ENCODE data around the gene SREBF1. TPM values are rescaled to one million over a fixed set of nuclear protein-coding genes. Genes with fewer than 3 reads are reported as not detected.

The SREBF1 gene
- total and polyA plus RNA-seq, 4 donors: 27.5 to 71.8 (median 45.8) TPM

- H3K27me3 ChIP-seq (ENCODE audit: control insufficient read depth, insufficient read depth, low read length): no peaks in the 10 kb centered on the region
- no peak overlapping the region for H3K27ac ChIP-seq (ENCODE audit: low read depth, low read length)
- H3K36me3 ChIP-seq (ENCODE audit: control insufficient read depth, insufficient read depth, low read length): peaks cover 54% of the 10 kb centered on the region
- WGBS (ENCODE audit: insufficient coverage): 80% methylated on average over 8 of the region's 10 CpGs
- H3K4me1 ChIP-seq (ENCODE audit: control insufficient read depth, insufficient read depth, low read length): peaks cover 97% of the 10 kb centered on the region
- H3K4me3 ChIP-seq (ENCODE audit: low read depth, low read length): no peak overlapping the region
- H3K9me3 ChIP-seq (ENCODE audit: control insufficient read depth, insufficient read depth, low read length): no peaks in the 10 kb centered on the region
- DNase-seq (ENCODE audit: low read depth in 4 of 6, low spot score in 6 of 6): no peak
Measured at GRCh38 chr17:17820046-17820445, 16.7 kb downstream of the SREBF1 start.

GRCh38 chr17:17819561-17819995, 17.2 kb downstream of the SREBF1 start:
- peaks cover 97% of the 10 kb centered on the region for H3K4me1 ChIP-seq (ENCODE audit: control insufficient read depth, insufficient read depth, low read length)
- no peaks in the 10 kb centered on the region for H3K27me3 ChIP-seq (ENCODE audit: control insufficient read depth, insufficient read depth, low read length)
- H3K36me3 ChIP-seq (ENCODE audit: control insufficient read depth, insufficient read depth, low read length): peaks cover 58% of the 10 kb centered on the region
- WGBS (ENCODE audit: insufficient coverage): 69% methylated on average over 12 of the region's 12 CpGs
- H3K27ac ChIP-seq (ENCODE audit: low read depth, low read length): no peak overlapping the region
- no peak overlapping the region for H3K4me3 ChIP-seq (ENCODE audit: low read depth, low read length)
- DNase-seq (ENCODE audit: low read depth in 4 of 6, low spot score in 6 of 6): peak in 2 of 6 donors; percentile 45 to 62
- H3K9me3 ChIP-seq (ENCODE audit: control insufficient read depth, insufficient read depth, low read length): no peaks in the 10 kb centered on the region

GRCh38 chr17:17819111-17819510, 17.7 kb downstream of the SREBF1 start:
- DNase-seq (ENCODE audit: low read depth in 4 of 6, low spot score in 6 of 6): no peak
- Histone ChIP-seq H3K36me3 (ENCODE audit: control insufficient read depth, insufficient read depth, low read length) (peaks cover 61% of the 10 kb centered on the region), H3K27ac (ENCODE audit: low read depth, low read length) (no peak overlapping the region), H3K4me3 (ENCODE audit: low read depth, low read length) (no peak overlapping the region), H3K27me3 (ENCODE audit: control insufficient read depth, insufficient read depth, low read length) (no peaks in the 10 kb centered on the region), H3K9me3 (ENCODE audit: control insufficient read depth, insufficient read depth, low read length) (no peaks in the 10 kb centered on the region), H3K4me1 (ENCODE audit: control insufficient read depth, insufficient read depth, low read length) (peaks cover 97% of the 10 kb centered on the region)
- WGBS (ENCODE audit: insufficient coverage): 53% methylated on average over 10 of the region's 12 CpGs

GRCh38 chr17:17818088-17818526, 18.7 kb downstream of the SREBF1 start:
- WGBS (ENCODE audit: insufficient coverage): 74% methylated on average over 9 of the region's 10 CpGs
- peaks cover 71% of the 10 kb centered on the region for H3K36me3 ChIP-seq (ENCODE audit: control insufficient read depth, insufficient read depth, low read length)
- no peaks in the 10 kb centered on the region for H3K27me3 ChIP-seq (ENCODE audit: control insufficient read depth, insufficient read depth, low read length)
- H3K9me3 ChIP-seq (ENCODE audit: control insufficient read depth, insufficient read depth, low read length): no peaks in the 10 kb centered on the region
- peaks cover 91% of the 10 kb centered on the region for H3K4me1 ChIP-seq (ENCODE audit: control insufficient read depth, insufficient read depth, low read length)
- no peak overlapping the region for H3K4me3 ChIP-seq (ENCODE audit: low read depth, low read length)
- no peak for DNase-seq (ENCODE audit: low read depth in 4 of 6, low spot score in 6 of 6)
- no peak overlapping the region for H3K27ac ChIP-seq (ENCODE audit: low read depth, low read length)

DNA sequence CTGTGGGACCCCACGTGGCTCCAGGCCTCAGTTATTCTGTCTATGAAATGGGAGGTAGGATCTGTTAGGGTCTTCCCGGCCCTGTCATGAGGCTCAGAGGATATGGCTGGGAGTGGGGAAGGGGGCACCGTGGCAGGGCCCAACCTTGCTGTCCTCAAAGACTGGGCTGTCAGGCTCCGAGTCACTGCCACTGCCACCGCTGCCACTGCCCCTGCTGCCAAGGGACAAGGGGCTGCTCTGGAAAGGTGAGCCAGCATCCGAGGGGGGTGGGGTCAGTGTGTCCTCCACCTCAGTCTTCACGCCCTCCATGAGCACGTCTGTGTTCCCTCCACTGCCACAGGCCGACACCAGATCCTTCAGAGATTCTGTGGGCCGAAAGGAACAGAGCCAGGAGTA, 19.2 kb downstream of the SREBF1 start:
- peaks cover 86% of the 10 kb centered on the region for H3K4me1 ChIP-seq (ENCODE audit: control insufficient read depth, insufficient read depth, low read length)
- no peaks in the 10 kb centered on the region for H3K27me3 ChIP-seq (ENCODE audit: control insufficient read depth, insufficient read depth, low read length)
- DNase-seq (ENCODE audit: low read depth in 4 of 6, low spot score in 6 of 6): no peak
- peaks cover 77% of the 10 kb centered on the region for H3K36me3 ChIP-seq (ENCODE audit: control insufficient read depth, insufficient read depth, low read length)
- H3K4me3 ChIP-seq (ENCODE audit: low read depth, low read length): no peak overlapping the region
- H3K27ac ChIP-seq (ENCODE audit: low read depth, low read length): no peak overlapping the region
- no peaks in the 10 kb centered on the region for H3K9me3 ChIP-seq (ENCODE audit: control insufficient read depth, insufficient read depth, low read length)
- WGBS (ENCODE audit: insufficient coverage): 86% methylated on average over 10 of the region's 10 CpGs

- Histone ChIP-seq H3K27me3 (ENCODE audit: control insufficient read depth, insufficient read depth, low read length) (no peaks in the 10 kb centered on the region), H3K36me3 (ENCODE audit: control insufficient read depth, insufficient read depth, low read length) (peaks cover 82% of the 10 kb centered on the region), H3K27ac (ENCODE audit: low read depth, low read length) (no peak overlapping the region), H3K4me1 (ENCODE audit: control insufficient read depth, insufficient read depth, low read length) (peaks cover 85% of the 10 kb centered on the region), H3K9me3 (ENCODE audit: control insufficient read depth, insufficient read depth, low read length) (no peaks in the 10 kb centered on the region), H3K4me3 (ENCODE audit: low read depth, low read length) (no peak overlapping the region)
- WGBS (ENCODE audit: insufficient coverage): 82% methylated on average over 24 of the region's 24 CpGs
- DNase-seq (ENCODE audit: low read depth in 4 of 6, low spot score in 6 of 6): no peak
Measured at GRCh38 chr17:17816831-17817551, 19.8 kb downstream of the SREBF1 start.

DNA sequence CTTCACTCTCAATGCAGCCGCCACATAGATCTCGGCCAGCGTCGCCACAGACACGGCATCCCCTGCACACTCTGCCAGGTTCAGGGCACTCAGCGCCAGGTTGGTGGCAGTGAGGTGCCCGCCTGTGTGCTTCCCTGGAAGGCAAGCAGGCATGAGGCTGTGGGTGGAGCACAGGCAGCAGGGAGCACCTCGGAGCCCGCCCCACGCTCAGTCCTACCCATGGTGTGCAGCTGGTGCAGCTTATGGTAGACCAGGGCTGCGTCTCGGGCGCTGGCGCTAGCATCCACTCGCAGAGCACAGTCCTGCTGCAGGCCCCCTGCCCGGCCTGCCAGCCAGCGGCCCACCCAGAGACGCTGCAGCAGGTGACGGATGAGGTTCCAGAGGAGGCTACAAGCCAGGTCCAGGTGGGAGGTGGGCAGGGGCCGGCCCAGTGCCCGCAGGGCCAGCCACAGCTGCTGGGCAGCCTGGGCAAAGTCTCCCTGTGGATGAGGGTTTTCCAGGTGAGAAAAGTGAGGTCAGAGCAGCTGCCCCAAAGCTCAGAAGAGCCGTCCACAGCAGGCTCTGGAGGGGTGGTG, 20.5 kb downstream of the SREBF1 start:
- no peaks in the 10 kb centered on the region for H3K9me3 ChIP-seq (ENCODE audit: control insufficient read depth, insufficient read depth, low read length)
- DNase-seq (ENCODE audit: low read depth in 4 of 6, low spot score in 6 of 6): peak in 1 of 6 donors; percentile 52

DNA sequence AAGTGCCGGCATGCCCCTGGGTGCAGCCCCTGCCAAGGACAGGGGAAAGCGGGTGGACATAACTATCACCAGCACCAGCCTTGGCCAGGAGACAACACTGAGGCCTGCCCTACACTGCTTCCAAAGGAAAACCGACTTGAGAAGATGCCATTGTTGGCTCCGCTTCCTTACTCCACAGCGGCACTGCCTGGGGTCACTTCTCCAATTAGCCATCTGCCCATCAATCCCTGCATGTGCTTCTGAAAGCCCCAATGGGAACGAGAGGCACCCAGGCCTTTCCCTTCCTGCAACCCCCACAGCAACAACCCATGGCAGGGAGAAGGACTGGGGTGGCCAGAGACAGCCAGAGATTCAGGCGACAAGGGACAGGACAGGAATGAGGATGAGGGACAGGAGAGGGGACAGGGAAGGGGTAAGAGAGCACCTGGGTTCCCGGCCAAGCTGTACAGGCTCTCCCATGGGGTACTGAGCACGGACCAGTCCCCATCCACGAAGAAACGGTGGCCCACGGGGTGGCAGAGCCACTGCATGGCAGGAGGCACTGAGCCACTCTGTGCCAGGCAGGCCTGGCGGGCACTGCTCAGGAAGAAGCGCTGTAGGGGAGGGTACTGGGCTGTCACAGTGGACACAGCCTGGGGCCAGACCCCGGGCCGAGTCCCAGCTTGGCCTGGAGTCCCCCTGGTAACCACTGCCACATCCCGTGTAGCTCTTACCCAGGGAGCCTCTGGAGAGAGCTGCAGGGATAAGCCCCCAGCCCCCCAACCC, 21.2 kb downstream of the SREBF1 start:
- no peaks in the 10 kb centered on the region for H3K27me3 ChIP-seq (ENCODE audit: control insufficient read depth, insufficient read depth, low read length)
- no peak overlapping the region for H3K4me3 ChIP-seq (ENCODE audit: low read depth, low read length)
- peak in 2 of 6 donors; percentile 47 to 76 for DNase-seq (ENCODE audit: low read depth in 4 of 6, low spot score in 6 of 6)
- H3K9me3 ChIP-seq (ENCODE audit: control insufficient read depth, insufficient read depth, low read length): no peaks in the 10 kb centered on the region
- 58% methylated on average over 13 of the region's 17 CpGs for WGBS (ENCODE audit: insufficient coverage)
- H3K36me3 ChIP-seq (ENCODE audit: control insufficient read depth, insufficient read depth, low read length): peaks cover 93% of the 10 kb centered on the region
- H3K27ac ChIP-seq (ENCODE audit: low read depth, low read length): peak overlapping the region; percentile 40
- H3K4me1 ChIP-seq (ENCODE audit: control insufficient read depth, insufficient read depth, low read length): peaks cover 84% of the 10 kb centered on the region

More for the DNA sequence above, 20.5 kb downstream of the SREBF1 start:
- H3K27me3 ChIP-seq (ENCODE audit: control insufficient read depth, insufficient read depth, low read length): no peaks in the 10 kb centered on the region
- H3K4me1 ChIP-seq (ENCODE audit: control insufficient read depth, insufficient read depth, low read length): peaks cover 85% of the 10 kb centered on the region
- peaks cover 89% of the 10 kb centered on the region for H3K36me3 ChIP-seq (ENCODE audit: control insufficient read depth, insufficient read depth, low read length)
- H3K27ac ChIP-seq (ENCODE audit: low read depth, low read length): no peak overlapping the region
- H3K4me3 ChIP-seq (ENCODE audit: low read depth, low read length): no peak overlapping the region
- WGBS (ENCODE audit: insufficient coverage): 65% methylated on average over 22 of the region's 22 CpGs

DNA sequence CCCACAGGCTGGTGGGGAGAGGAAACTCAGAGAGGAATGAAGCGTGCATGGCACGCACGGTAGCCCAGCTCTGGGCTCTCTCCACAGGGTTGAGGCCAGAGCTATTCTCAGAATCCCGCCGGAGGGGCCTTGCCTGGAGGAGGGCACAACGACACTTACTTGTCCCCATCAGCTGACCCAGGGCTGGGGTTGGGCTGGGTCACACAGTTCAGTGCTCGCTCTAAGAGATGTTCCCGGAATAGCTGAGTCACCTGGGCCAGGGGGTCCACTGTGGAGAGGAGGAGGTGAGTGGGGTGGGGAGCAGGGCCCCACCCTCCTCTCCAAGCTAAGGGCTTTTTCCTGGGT, 21.8 kb downstream of the SREBF1 start:
- 77% methylated on average over 6 of the region's 8 CpGs for WGBS (ENCODE audit: insufficient coverage)
- Histone ChIP-seq H3K4me3 (ENCODE audit: low read depth, low read length) (no peak overlapping the region), H3K27ac (ENCODE audit: low read depth, low read length) (no peak overlapping the region), H3K4me1 (ENCODE audit: control insufficient read depth, insufficient read depth, low read length) (peaks cover 84% of the 10 kb centered on the region), H3K27me3 (ENCODE audit: control insufficient read depth, insufficient read depth, low read length) (no peaks in the 10 kb centered on the region), H3K36me3 (ENCODE audit: control insufficient read depth, insufficient read depth, low read length) (peaks cover 96% of the 10 kb centered on the region), H3K9me3 (ENCODE audit: control insufficient read depth, insufficient read depth, low read length) (no peaks in the 10 kb centered on the region)
- no peak for DNase-seq (ENCODE audit: low read depth in 4 of 6, low spot score in 6 of 6)
